Transverse colon (tissue), 4 donors: ENCODE data around the gene SNAP91. TPM values are rescaled to one million over a fixed set of nuclear protein-coding genes. Genes with fewer than 3 reads are reported as not detected.

Source experiments
- DNase-seq: peaks from one replicate; pipeline ENCODE4 v3.0.0-alpha.2; 2019
- H3K27ac ChIP-seq, 4 donors: fragments of 200-600 bp; sonication (generic); 2 replicates each; pipeline ENCODE4 v1.5.1; 2016 to 2018; ENCODE audit warnings: inconsistent platforms in 4 of 4
- H3K27me3 ChIP-seq: fragments of 200-600 bp; sonication (generic); 2 replicates; pipeline ENCODE4 v1.5.1; 2017; ENCODE audit warnings: inconsistent platforms
- H3K36me3 ChIP-seq, 4 donors: fragments of 200-600 bp; sonication (generic); 2 replicates each; pipeline ENCODE4 v1.5.1; 2017 to 2019; ENCODE audit warnings: inconsistent platforms in 4 of 4
- H3K4me1 ChIP-seq, 4 donors: fragments of 200-600 bp; sonication (generic); 2 replicates each; pipeline ENCODE4 v1.5.1; 2017 to 2020; ENCODE audit warnings: inconsistent platforms in 4 of 4
- H3K4me3 ChIP-seq, 4 donors: fragments of 200-600 bp; sonication (generic); 1 replicate in 1 of 4; 2 replicates in 3 of 4; pipeline versions ENCODE4 v1.5.1 to v1.6.1; 2017 to 2019; ENCODE audit warnings: inconsistent platforms in 4 of 4
- H3K9me3 ChIP-seq, 2 donors: fragments of 200-600 bp; sonication (generic); 2 replicates each; pipeline ENCODE4 v1.5.1; 2017 to 2019; ENCODE audit warnings: inconsistent platforms in 2 of 2
- EP300 ChIP-seq: sonication (generic); formaldehyde crosslinking; IDR thresholded peaks from one replicate; pipeline ENCODE4 v1.6.1; 2017; ENCODE audit warnings: antibody characterized with exemption, low read depth
- POLR2A ChIP-seq: fragments of 450-650 bp; IDR thresholded peaks from one replicate; pipeline ENCODE4 v1.6.1; 2016; ENCODE audit warnings: antibody characterized with exemption, mild to moderate bottlenecking, moderate library complexity
- POLR2AphosphoS5 ChIP-seq, 3 donors: sonication (generic); formaldehyde crosslinking; IDR thresholded peaks; one replicate each; pipeline ENCODE4 v1.6.1; 2016; ENCODE audit warnings: antibody characterized with exemption in 3 of 3
- WGBS, 2 donors: methylation state at CpG; one replicate each; pipeline ENCODE4 v1.1.5; 2018; ENCODE audit warnings: low coverage in 1 of 2; 5-methylcytosine and 5-hydroxymethylcytosine counted together
- in situ Hi-C, 4 donors: fragments of 200-750 bp; cut with MboI; loops; one replicate each; pipeline versions ENCODE4 v1.15.0 to v1.15.1; 2017; ENCODE audit warnings: low sequenced_read_pairs in 3 of 4, low pct_ligation_motif_present in 1 of 4, low pct_unique_long_range_greater_than_20kb in 1 of 4
- intact Hi-C: fragments of 100-400 bp; cut with DNase I; formaldehyde crosslinking; loops from one replicate; pipeline ENCODE4 v1.15.1; 2023; ENCODE audit warnings: low total_unique reads
- total RNA-seq, 4 donors: library from RNA; depleted of rRNA; stranded (reverse); fragments of >200 nt; gene quantifications; one replicate each; pipeline ENCODE4 v1.1.0, GENCODE V29; 2016
- TF ChIP-seq, protein P1 (sequence below), 5 experiments: fragments of 200-600 bp in 3 of 5; fragments of 450-650 bp in 2 of 5; sonication (generic) in 3 of 5; IDR thresholded peaks; 1 replicate in 2 of 5; 2 replicates in 3 of 5; pipeline ENCODE4 v1.5.1; 2016 to 2017; ENCODE audit warnings: antibody characterized with exemption in 5 of 5, inconsistent platforms in 3 of 5, mild to moderate bottlenecking in 2 of 5, moderate library complexity in 1 of 5

Gene SNAP91
- total RNA-seq, 4 donors from 2014 or later: 0.95 to 3.8 (median 1.5) TPM; not detected in 1

DNA sequence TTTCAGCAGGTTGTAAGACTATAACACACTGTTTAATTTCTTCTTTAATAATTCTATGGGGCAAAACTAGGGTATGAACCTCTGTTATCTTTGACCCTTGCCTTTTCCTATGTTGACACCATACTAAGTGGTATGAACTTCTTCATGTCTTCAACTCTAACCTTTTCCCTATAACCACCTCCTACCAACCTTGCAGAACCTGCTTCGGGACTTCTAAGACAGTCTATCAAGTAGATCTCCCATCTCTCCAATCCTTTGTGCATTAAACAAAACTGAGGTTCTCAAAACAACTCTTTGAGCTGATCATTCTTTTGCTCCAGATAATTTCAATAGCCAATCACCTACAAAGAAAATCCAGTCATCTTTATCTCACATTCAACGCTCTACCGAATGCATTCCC lies 23.4 kb downstream of the SNAP91 start:
- WGBS, 2 donors: 84 to 87% methylated on average over 3 of the region's 3 CpGs
- TF ChIP-seq, protein P1, sequence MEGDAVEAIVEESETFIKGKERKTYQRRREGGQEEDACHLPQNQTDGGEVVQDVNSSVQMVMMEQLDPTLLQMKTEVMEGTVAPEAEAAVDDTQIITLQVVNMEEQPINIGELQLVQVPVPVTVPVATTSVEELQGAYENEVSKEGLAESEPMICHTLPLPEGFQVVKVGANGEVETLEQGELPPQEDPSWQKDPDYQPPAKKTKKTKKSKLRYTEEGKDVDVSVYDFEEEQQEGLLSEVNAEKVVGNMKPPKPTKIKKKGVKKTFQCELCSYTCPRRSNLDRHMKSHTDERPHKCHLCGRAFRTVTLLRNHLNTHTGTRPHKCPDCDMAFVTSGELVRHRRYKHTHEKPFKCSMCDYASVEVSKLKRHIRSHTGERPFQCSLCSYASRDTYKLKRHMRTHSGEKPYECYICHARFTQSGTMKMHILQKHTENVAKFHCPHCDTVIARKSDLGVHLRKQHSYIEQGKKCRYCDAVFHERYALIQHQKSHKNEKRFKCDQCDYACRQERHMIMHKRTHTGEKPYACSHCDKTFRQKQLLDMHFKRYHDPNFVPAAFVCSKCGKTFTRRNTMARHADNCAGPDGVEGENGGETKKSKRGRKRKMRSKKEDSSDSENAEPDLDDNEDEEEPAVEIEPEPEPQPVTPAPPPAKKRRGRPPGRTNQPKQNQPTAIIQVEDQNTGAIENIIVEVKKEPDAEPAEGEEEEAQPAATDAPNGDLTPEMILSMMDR (IDR thresholded peaks at IDR 0.05): no peak
- TF ChIP-seq POLR2A (no peak), EP300 (no peak), POLR2AphosphoS5 (IDR thresholded peaks at IDR 0.05) (no peak)
- no peak for DNase-seq
- H3K9me3 ChIP-seq: no peaks in the 10 kb centered on the region
- H3K27ac ChIP-seq: no peak overlapping the region
- in situ Hi-C loops (no loop called here), intact Hi-C loops (no loop called here)
- no peaks in the 10 kb centered on the region for H3K27me3 ChIP-seq
- H3K36me3 ChIP-seq: no peaks in the 10 kb centered on the region
- H3K4me3 ChIP-seq: no peak overlapping the region
- H3K4me1 ChIP-seq: no peaks in the 10 kb centered on the region

DNA sequence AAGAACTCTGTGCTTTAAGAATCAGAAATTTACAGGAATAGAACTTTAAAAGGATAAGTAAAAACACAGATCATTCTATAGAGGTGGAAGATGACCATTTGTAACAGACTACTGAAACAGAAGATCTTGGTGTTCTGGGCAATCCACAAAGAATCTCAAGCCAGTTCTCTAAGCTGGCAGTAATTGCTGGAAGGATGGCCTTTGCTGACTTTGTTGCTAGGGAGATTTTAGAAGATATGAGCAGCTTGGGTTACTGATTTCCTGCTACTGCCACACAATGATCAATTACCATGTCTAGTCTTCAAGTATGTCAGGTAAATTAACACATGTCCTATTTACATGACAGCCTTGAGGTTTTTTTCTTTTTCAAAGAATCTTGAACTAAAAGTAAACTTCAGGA lies 31.1 kb downstream of the SNAP91 start:
- intact Hi-C loops (no loop called here), in situ Hi-C loops (no loop called here)
- TF ChIP-seq, protein P1 (IDR thresholded peaks at IDR 0.05): no peak
- TF ChIP-seq EP300 (no peak), POLR2AphosphoS5 (IDR thresholded peaks at IDR 0.05) (no peak), POLR2A (no peak)
- DNase-seq: no peak
- H3K4me1 ChIP-seq: no peaks in the 10 kb centered on the region
- no peaks in the 10 kb centered on the region for H3K27me3 ChIP-seq
- H3K9me3 ChIP-seq: no peaks in the 10 kb centered on the region
- no peak overlapping the region for H3K27ac ChIP-seq
- H3K36me3 ChIP-seq: no peaks in the 10 kb centered on the region
- H3K4me3 ChIP-seq: no peak overlapping the region

DNA sequence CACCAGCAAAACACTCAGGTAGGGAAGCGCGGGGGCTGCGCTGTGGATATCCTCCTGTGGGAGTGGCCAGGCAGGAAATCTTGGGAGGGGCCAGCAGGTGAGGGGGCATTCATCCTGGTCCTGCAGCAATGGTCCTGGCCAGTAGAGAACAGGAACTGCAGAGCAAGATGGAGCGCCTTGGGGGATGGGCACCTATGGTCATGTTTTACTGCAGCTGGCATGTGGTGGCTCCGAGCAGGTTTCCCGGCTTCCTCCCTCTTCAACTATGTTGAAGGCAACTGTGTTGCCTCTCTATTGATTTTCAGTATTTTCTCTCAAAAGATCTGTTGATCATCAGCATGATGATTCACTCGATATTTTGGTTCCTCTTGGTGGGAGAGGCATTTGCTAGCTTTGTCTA lies 70.9 kb downstream of the SNAP91 start:
- Histone ChIP-seq H3K36me3 (no peaks in the 10 kb centered on the region), H3K4me3 (no peak overlapping the region), H3K9me3 (no peaks in the 10 kb centered on the region), H3K27ac (no peak overlapping the region), H3K4me1 (no peaks in the 10 kb centered on the region), H3K27me3 (no peaks in the 10 kb centered on the region)
- DNase-seq: no peak
- in situ Hi-C loops: no loop called here
- intact Hi-C loops: no loop called here
- TF ChIP-seq EP300 (no peak), POLR2AphosphoS5 (IDR thresholded peaks at IDR 0.05) (no peak), POLR2A (no peak)
- TF ChIP-seq, protein P1 (IDR thresholded peaks at IDR 0.05): no peak
- 88 to 95% methylated on average over 3 to 7 of the region's 7 CpGs for WGBS, 2 donors

DNA sequence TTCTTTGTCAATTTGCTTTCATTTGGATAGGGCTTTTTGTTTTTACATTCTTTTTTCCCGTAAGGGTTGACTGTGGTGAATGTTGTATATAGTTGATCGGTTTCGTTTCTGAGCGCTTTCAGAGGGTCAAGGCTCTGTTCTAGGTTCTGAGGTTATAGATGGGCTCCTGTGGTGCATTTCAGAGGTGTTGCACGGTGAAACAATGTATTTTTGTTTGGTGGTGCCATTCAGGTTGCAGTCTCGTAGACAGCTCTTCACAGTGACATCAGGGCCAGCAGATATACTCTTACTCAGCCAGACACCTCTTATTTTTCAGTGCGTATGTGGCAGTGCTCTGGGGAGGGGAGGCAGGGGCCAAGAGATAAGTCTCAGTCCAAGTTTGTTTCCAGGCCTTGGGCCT lies 72.1 kb downstream of the SNAP91 start:
- Histone ChIP-seq H3K4me3 (no peak overlapping the region), H3K27me3 (no peaks in the 10 kb centered on the region), H3K4me1 (no peaks in the 10 kb centered on the region), H3K36me3 (no peaks in the 10 kb centered on the region), H3K9me3 (no peaks in the 10 kb centered on the region), H3K27ac (no peak overlapping the region)
- intact Hi-C loops: no loop called here
- DNase-seq: no peak
- 80 to 81% methylated on average over 5 to 7 of the region's 7 CpGs for WGBS, 2 donors
- in situ Hi-C loops: no loop called here
- TF ChIP-seq EP300 (no peak), POLR2A (no peak), POLR2AphosphoS5 (IDR thresholded peaks at IDR 0.05) (no peak)
- TF ChIP-seq, protein P1 (IDR thresholded peaks at IDR 0.05): no peak
